Keratinocyte (primary cell): ENCODE results near the gene LGI4.

Source experiments
- EZH2 ChIP-seq: IDR thresholded peaks from one replicate; pipeline ENCODE4 v1.6.1; 2012; ENCODE audit warnings: inconsistent platforms, mild to moderate bottlenecking, low read length, moderate library complexity
- TF ChIP-seq, protein P1 (sequence below), 3 experiments: IDR thresholded peaks in 1 of 3; conservative IDR thresholded peaks in 1 of 3; optimal IDR thresholded peaks in 1 of 3; 2 replicates in 2 of 3; 3 replicates in 1 of 3; pipeline versions ENCODE3 to v1.5.1; 2011; ENCODE audit warnings: low read length in 3 of 3, mild to moderate bottlenecking in 3 of 3, moderate library complexity in 2 of 3, control low read depth in 1 of 3, inconsistent platforms in 1 of 3; ENCODE audit not compliant: insufficient read depth in 2 of 3; ENCODE audit errors: extremely low read depth in 1 of 3

DNA sequence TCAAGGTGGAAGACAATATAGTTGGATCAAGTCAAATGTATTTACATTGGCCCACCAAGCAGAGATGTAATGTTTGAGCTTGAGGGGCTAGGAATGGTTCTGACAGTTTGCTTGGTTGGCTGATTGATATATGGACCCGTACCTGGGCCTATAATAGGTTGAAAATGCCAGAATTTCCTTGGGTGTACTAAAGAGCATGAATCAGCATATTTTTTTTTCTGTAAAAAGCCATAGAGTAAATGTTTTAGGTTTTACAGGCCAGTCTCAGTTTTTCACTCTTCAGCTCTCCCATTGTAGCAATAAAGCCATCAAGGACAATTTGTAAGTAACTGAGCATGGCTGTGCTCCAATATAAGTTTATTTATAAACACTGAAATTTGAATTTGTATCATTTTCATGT is 46.5 kb upstream of the LGI4 start:
- TF ChIP-seq, protein P1, sequence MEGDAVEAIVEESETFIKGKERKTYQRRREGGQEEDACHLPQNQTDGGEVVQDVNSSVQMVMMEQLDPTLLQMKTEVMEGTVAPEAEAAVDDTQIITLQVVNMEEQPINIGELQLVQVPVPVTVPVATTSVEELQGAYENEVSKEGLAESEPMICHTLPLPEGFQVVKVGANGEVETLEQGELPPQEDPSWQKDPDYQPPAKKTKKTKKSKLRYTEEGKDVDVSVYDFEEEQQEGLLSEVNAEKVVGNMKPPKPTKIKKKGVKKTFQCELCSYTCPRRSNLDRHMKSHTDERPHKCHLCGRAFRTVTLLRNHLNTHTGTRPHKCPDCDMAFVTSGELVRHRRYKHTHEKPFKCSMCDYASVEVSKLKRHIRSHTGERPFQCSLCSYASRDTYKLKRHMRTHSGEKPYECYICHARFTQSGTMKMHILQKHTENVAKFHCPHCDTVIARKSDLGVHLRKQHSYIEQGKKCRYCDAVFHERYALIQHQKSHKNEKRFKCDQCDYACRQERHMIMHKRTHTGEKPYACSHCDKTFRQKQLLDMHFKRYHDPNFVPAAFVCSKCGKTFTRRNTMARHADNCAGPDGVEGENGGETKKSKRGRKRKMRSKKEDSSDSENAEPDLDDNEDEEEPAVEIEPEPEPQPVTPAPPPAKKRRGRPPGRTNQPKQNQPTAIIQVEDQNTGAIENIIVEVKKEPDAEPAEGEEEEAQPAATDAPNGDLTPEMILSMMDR (optimal IDR thresholded peaks at IDR 0.05 in 1 of 3, IDR thresholded peaks at IDR 0.05 in 1 of 3, conservative IDR thresholded peaks at IDR 0.05 in 1 of 3; ENCODE audit: extremely low read depth in 1 of 3, insufficient read depth in 2 of 3, low read length in 3 of 3), result no peak
- no peak for TF ChIP-seq EZH2
